Endothelial cell of umbilical vein (primary cell): Measurements from ENCODE around the gene DIPK1C. TPM values are rescaled to one million over a fixed set of nuclear protein-coding genes. Genes with fewer than 3 reads are reported as not detected.

Experiments
- BruUV-seq: library from RNA; stranded (reverse); fragments of 400-500 nt; replicated peaks from 2 replicates; lab custom pipeline; 2021; lab: Mats Ljungman, UMichigan
- CTCF ChIA-PET: fragments of 300-600, 350-600 bp; sonication (Branson Sonifier 250); formaldehyde crosslinking; loops from one replicate; lab custom pipeline; 2021; ENCODE audit warnings: antibody characterized with exemption, inconsistent platforms; lab: Charles Lee
- POLR2A ChIA-PET: fragments of 300-600, 350-600 bp; sonication (Branson Sonifier 250); formaldehyde crosslinking; loops from one replicate; lab custom pipeline; 2021; ENCODE audit warnings: antibody characterized with exemption, inconsistent platforms; lab: Charles Lee
- DNase-seq: peaks from one replicate; pipeline ENCODE4 v3.0.0-alpha.2; 2011; ENCODE audit warnings: low read depth, low spot score
- FAIRE-seq: peaks from 2 replicates; lab custom pipeline; 2011; peaks lifted over from hg19 to GRCh38; lab: Jason Lieb, UNC
- H2AFZ ChIP-seq: 2 replicates; pipeline ENCODE4 v1.6.0; 2012; ENCODE audit warnings: low read depth, low read length, control low read depth, inconsistent platforms
- H3K27ac ChIP-seq: 2 replicates; pipeline ENCODE4 v1.5.1; 2011; ENCODE audit warnings: low read depth, mild to moderate bottlenecking, control low read depth, low read length, moderate library complexity; ENCODE audit not compliant: insufficient read depth
- H3K27me3 ChIP-seq, 2 experiments: 2 replicates each; pipeline versions ENCODE4 v1.6.0 to v1.6.1; 2011; ENCODE audit warnings: low read length in 2 of 2, mixed read lengths in 1 of 2; ENCODE audit not compliant: control insufficient read depth in 2 of 2, insufficient read depth in 2 of 2
- H3K36me3 ChIP-seq, 2 experiments: 2 replicates in 1 of 2; 3 replicates in 1 of 2; pipeline ENCODE4 v1.5.1; 2011; ENCODE audit warnings: low read length in 2 of 2, mild to moderate bottlenecking in 1 of 2, moderate library complexity in 1 of 2; ENCODE audit not compliant: control insufficient read depth in 2 of 2, insufficient read depth in 2 of 2; ENCODE audit errors: extremely low read depth in 1 of 2
- H3K4me1 ChIP-seq: 3 replicates; pipeline ENCODE4 v1.5.1; 2011; ENCODE audit warnings: mild to moderate bottlenecking, low read length; ENCODE audit not compliant: control insufficient read depth, insufficient read depth; ENCODE audit errors: extremely low read depth
- H3K4me2 ChIP-seq: 2 replicates; pipeline ENCODE4 v1.6.1; 2011; ENCODE audit warnings: low read length, control low read depth, mixed read lengths; ENCODE audit not compliant: insufficient read depth
- H3K4me3 ChIP-seq, 3 experiments: fragments of 200-600 bp in 1 of 3; sonication (generic), shearing (Covaris generic) in 1 of 3; replicated peaks in 1 of 3; 2 replicates each; pipeline ENCODE4 v1.5.1; 2011 to 2016; ENCODE audit warnings: control low read depth in 3 of 3, low read length in 3 of 3, mild to moderate bottlenecking in 2 of 3, inconsistent platforms in 1 of 3, low read depth in 1 of 3, moderate library complexity in 1 of 3; ENCODE audit not compliant: insufficient read depth in 1 of 3
- H3K79me2 ChIP-seq: 2 replicates; pipeline ENCODE4 v1.6.0; 2012; ENCODE audit warnings: low read length, inconsistent platforms; ENCODE audit not compliant: control insufficient read depth, insufficient read depth
- H3K9ac ChIP-seq: replicated peaks from 2 replicates; pipeline ENCODE3; 2011; ENCODE audit warnings: low read length, control low read depth; ENCODE audit not compliant: insufficient read depth; ENCODE audit errors: extremely low read depth
- H3K9me1 ChIP-seq: replicated peaks from 3 replicates; pipeline ENCODE4 v1.6.0; 2011; ENCODE audit warnings: mild to moderate bottlenecking, low read length; ENCODE audit not compliant: control insufficient read depth, insufficient read depth; ENCODE audit errors: extremely low read depth
- H3K9me3 ChIP-seq: replicated peaks from 2 replicates; pipeline ENCODE4 v1.5.1; 2012; ENCODE audit warnings: low read length, inconsistent platforms; ENCODE audit not compliant: control insufficient read depth, insufficient read depth
- H4K20me1 ChIP-seq: replicated peaks from 2 replicates; pipeline ENCODE3; 2011; ENCODE audit warnings: mild to moderate bottlenecking, low read length; ENCODE audit not compliant: control insufficient read depth, insufficient read depth; ENCODE audit errors: extremely low read depth
- EZH2 ChIP-seq: IDR thresholded peaks from 2 replicates; pipeline ENCODE4 v1.6.1; 2012; ENCODE audit warnings: borderline replicate concordance, low read depth, mild to moderate bottlenecking, moderate library complexity, low read length, inconsistent platforms; ENCODE audit not compliant: severe bottlenecking
- FOS ChIP-seq: IDR thresholded peaks from 2 replicates; pipeline ENCODE4 v1.6.1; 2011; ENCODE audit warnings: mild to moderate bottlenecking, low read length, moderate library complexity, borderline replicate concordance; ENCODE audit not compliant: insufficient read depth
- GATA2 ChIP-seq: IDR thresholded peaks from 2 replicates; pipeline ENCODE4 v1.7.0; 2011; ENCODE audit warnings: low read depth, mild to moderate bottlenecking, moderate library complexity, mixed read lengths, low read length; ENCODE audit not compliant: insufficient read length, insufficient read depth
- JUN ChIP-seq: IDR thresholded peaks from 2 replicates; pipeline ENCODE4 v1.6.1; 2011; ENCODE audit warnings: borderline replicate concordance, low read depth; ENCODE audit not compliant: insufficient read length, insufficient read depth
- MYC ChIP-seq: IDR thresholded peaks from one replicate; pipeline ENCODE4 v1.6.1; 2011; ENCODE audit warnings: mild to moderate bottlenecking, low read depth, low read length
- POLR2A ChIP-seq: IDR thresholded peaks from 2 replicates; pipeline ENCODE4 v1.6.1; 2012; ENCODE audit warnings: low read depth, mild to moderate bottlenecking, control low read depth, low read length
- POLR2AphosphoS5 ChIP-seq: IDR thresholded peaks from 2 replicates; pipeline ENCODE4 v1.6.1; 2012; ENCODE audit warnings: low read depth, mild to moderate bottlenecking, control low read depth, low read length, moderate library complexity; ENCODE audit not compliant: insufficient read depth
- dilution Hi-C: fragments of 300-500 bp; cut with MboI; formaldehyde crosslinking; loops from one replicate; pipeline ENCODE4 v1.15.0; 2019; ENCODE audit warnings: low sequenced_read_pairs; ENCODE audit not compliant: extremely low pct_ligation_motif_present
- intact Hi-C: fragments of 100-400 bp; cut with micrococcal nuclease; formaldehyde crosslinking; loops from one replicate; pipeline ENCODE4 v1.10.0; 2022
- polyA plus RNA-seq, 4 experiments: library from polyadenylated mRNA; depleted of rRNA in 3 of 4; stranded (reverse) in 3 of 4; unstranded in 1 of 4; fragments of >200 nt; gene quantifications; 2 replicates each; pipeline versions ENCODE4 v1.2.1 to v1.2.3, GENCODE V29; 2011 to 2012; ENCODE audit warnings: missing spikeins in 1 of 4
- total RNA-seq: library from RNA; stranded (reverse); gene quantifications from 2 replicates; pipeline ENCODE4 v1.2.3, GENCODE V29; 2021
- TF ChIP-seq, protein P1 (sequence below), 2 donors: IDR thresholded peaks; 1 replicate in 1 of 2; 2 replicates in 1 of 2; pipeline ENCODE4 v1.5.1; 2011; ENCODE audit warnings: low read length in 2 of 2, mild to moderate bottlenecking in 2 of 2, moderate library complexity in 2 of 2, control low read depth in 1 of 2, inconsistent platforms in 1 of 2, low read depth in 1 of 2; ENCODE audit not compliant: insufficient read depth in 1 of 2; ENCODE audit errors: extremely low read depth in 1 of 2
- TF ChIP-seq, protein P2 (sequence below): IDR thresholded peaks from 2 replicates; pipeline ENCODE4 v1.6.1; 2011; ENCODE audit not compliant: insufficient read depth, insufficient read length

Gene DIPK1C
- total and polyA plus RNA-seq, 2 donors (not counting 3 experiments of a cell fraction or from before 2014, with no cell fraction given) = not detected

DNA sequence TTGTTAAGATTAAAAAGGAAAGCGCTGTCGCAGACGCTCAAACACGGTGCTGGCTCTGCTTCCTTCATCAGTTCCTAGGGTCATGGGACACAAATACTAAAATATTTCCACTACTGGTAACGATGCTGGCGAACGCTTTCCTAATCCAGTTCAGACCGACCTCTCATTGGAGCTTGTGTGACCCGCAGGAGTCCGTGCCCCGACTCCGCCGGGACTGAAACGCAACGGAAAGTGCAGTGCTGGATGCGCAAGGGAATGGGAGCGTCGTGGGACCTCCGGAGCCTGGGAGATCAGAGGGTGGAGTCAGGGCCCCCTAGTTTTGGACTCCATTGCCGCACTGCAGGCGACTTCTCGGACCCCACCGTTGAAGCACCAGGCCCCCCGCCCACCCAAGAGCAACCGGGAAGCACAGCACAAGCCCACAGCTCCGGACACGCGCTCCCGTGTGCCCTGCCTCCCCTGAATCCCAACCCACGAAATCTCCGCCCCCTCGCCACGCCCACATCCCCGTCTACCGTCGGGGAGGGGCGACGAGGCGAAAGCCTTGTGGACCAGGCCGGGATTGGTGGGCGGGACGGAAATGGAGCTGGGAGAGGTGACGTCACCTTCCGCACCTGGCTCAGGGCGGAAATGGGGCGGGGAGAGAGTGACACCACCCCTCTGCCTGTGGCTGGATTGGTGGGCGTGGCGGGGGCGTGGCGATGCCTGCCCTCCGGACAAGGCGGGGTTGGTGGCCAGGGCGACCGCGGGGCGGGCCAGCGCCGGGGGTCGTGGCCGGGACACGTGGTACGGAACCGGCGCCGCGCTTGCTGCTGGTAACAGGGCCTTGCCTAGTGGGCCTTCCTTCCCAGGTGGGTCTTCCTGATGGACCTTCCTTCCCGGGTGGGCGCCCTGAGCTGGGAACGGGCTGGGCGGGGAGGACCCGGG, 38.7 kb upstream of the DIPK1C start, which contains the start of gene CNDP2:
Gene CNDP2, plus strand, starts transcription at position 783 of the 927 bp plus-strand sequence. CDS start 3,611 bp downstream, outside the sequence.
- peaks cover 12 to 20% of the 10 kb centered on the region in 2 experiments for H3K27me3 ChIP-seq
- intact Hi-C loops = loop anchor here (1.0 to 10.0 kb wide), 7 partner anchors 28 to 1996 kb away; partner anchors contain the start of genes PTGR3 and TIMM21
- POLR2A ChIA-PET = no interaction called here

More for the DNA sequence above, 38.7 kb upstream of the DIPK1C start, which contains the start of gene CNDP2:
- Histone ChIP-seq H3K4me1 (peaks cover 11% of the 10 kb centered on the region), H3K27ac (peak within 1 kb of the TSS; percentile 59), H2AFZ (peak within 1 kb of the TSS; percentile 98), H3K9me3 (no peaks in the 10 kb centered on the region), H3K79me2 (peaks cover 23% of the 10 kb centered on the region), H3K36me3 (no peaks in the 10 kb centered on the region), H4K20me1 (no peaks in the 10 kb centered on the region), H3K9me1 (no peaks in the 10 kb centered on the region), H3K9ac (peak within 1 kb of the TSS; percentile 75), H3K4me3 (peak within 1 kb of the TSS; percentile 52 to 89 (median 74)), H3K4me2 (peak within 1 kb of the TSS; percentile 95)
- CTCF ChIA-PET = interaction anchor here (1.0 to 2.3 kb wide), 5 partner anchors 19 to 298 kb away, joined by 3 to 12 read pairs (median 5); no protein-coding TSS in a partner anchor
- dilution Hi-C loops = no loop called here
- DNase-seq = peak; percentile 99
- TF ChIP-seq MYC (peak; percentile 42), JUN (peak; percentile 93), FOS (peak; percentile 18), POLR2AphosphoS5 (peak; percentile 74), GATA2 (no peak), EZH2 (no peak), POLR2A (peak; percentile 45)
- TF ChIP-seq, protein P1, sequence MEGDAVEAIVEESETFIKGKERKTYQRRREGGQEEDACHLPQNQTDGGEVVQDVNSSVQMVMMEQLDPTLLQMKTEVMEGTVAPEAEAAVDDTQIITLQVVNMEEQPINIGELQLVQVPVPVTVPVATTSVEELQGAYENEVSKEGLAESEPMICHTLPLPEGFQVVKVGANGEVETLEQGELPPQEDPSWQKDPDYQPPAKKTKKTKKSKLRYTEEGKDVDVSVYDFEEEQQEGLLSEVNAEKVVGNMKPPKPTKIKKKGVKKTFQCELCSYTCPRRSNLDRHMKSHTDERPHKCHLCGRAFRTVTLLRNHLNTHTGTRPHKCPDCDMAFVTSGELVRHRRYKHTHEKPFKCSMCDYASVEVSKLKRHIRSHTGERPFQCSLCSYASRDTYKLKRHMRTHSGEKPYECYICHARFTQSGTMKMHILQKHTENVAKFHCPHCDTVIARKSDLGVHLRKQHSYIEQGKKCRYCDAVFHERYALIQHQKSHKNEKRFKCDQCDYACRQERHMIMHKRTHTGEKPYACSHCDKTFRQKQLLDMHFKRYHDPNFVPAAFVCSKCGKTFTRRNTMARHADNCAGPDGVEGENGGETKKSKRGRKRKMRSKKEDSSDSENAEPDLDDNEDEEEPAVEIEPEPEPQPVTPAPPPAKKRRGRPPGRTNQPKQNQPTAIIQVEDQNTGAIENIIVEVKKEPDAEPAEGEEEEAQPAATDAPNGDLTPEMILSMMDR (IDR thresholded peaks at IDR 0.05; ENCODE audit: extremely low read depth in 1 of 2, insufficient read depth in 1 of 2, low read depth in 1 of 2, low read length in 2 of 2) = no peak
- TF ChIP-seq, protein P2, sequence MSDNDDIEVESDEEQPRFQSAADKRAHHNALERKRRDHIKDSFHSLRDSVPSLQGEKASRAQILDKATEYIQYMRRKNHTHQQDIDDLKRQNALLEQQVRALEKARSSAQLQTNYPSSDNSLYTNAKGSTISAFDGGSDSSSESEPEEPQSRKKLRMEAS = peak; percentile 84
- FAIRE-seq = peak; percentile 98
- TSS peak; percentile 85 for BruUV-seq
